Right atrium auricular region (tissue), 2 donors: ENCODE results near the gene METRNL. TPM values are rescaled to one million over a fixed set of nuclear protein-coding genes. Genes with fewer than 3 reads are reported as not detected.

Experiments
- DNase-seq: peaks from one replicate; pipeline ENCODE4 v3.0.0-alpha.2; 2019; ENCODE audit warnings: low spot score
- H3K27ac ChIP-seq, 2 donors: fragments of 200-600 bp; sonication (generic); 1 replicate in 1 of 2; 2 replicates in 1 of 2; pipeline ENCODE4 v1.5.1; 2016 to 2019
- H3K27me3 ChIP-seq, 2 donors: fragments of 200-600 bp; sonication (generic); one replicate each; pipeline versions ENCODE4 v1.5.1 to v1.6.0; 2017 to 2019
- H3K36me3 ChIP-seq: fragments of 200-600 bp; sonication (generic); one replicate; pipeline ENCODE4 v1.5.1; 2016
- H3K4me1 ChIP-seq, 2 donors: fragments of 200-600 bp; sonication (generic); one replicate each; pipeline versions ENCODE4 v1.5.1 to v1.6.0; 2017 to 2019
- H3K4me3 ChIP-seq, 2 donors: fragments of 200-600 bp; sonication (generic); 1 replicate in 1 of 2; 2 replicates in 1 of 2; pipeline ENCODE4 v1.5.1; 2017 to 2019; ENCODE audit warnings: mild to moderate bottlenecking in 1 of 2, moderate library complexity in 1 of 2
- H3K9me3 ChIP-seq, 2 donors: fragments of 200-600 bp; sonication (generic); one replicate each; pipeline ENCODE4 v1.5.1; 2019
- total RNA-seq, 2 donors: library from RNA; depleted of rRNA; stranded (reverse); fragments of >200 nt; gene quantifications; one replicate each; pipeline ENCODE4 v1.1.0, GENCODE V29; 2016
- TF ChIP-seq, protein P1 (sequence below), 2 donors: fragments of 200-600 bp; sonication (generic); IDR thresholded peaks; one replicate each; pipeline ENCODE4 v1.5.1; 2019; ENCODE audit warnings: antibody characterized with exemption in 2 of 2

The METRNL gene
- total RNA-seq, 2 donors from 2014 or later = 62.9 to 104 TPM

DNA sequence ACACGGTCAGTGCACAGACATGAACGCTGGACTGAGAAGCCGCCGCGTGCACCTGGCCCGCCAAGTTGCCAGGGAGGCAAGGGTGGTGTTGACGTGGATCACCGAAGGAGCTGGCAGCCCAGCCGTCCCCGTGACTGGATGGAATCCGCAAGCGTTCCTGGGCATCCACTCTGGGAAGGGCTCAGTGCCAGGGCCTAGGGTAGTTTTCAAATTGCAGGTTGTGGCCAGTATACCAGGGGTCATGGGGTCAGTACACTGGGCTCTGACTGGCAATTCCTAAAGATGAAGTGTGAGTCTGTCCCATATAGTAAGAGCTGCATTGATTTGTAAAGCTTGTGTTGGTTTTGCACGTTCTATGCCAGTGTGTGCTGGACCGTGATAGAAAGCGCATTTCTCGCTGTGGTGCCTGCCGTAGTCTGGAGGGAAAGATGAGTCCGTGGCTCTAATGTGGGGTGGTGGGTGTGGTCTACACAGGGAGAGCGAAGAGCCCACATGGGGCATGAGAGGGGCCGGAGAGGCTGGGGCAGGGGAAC lies 21.1 kb upstream of the METRNL start:
- TF ChIP-seq, protein P1, sequence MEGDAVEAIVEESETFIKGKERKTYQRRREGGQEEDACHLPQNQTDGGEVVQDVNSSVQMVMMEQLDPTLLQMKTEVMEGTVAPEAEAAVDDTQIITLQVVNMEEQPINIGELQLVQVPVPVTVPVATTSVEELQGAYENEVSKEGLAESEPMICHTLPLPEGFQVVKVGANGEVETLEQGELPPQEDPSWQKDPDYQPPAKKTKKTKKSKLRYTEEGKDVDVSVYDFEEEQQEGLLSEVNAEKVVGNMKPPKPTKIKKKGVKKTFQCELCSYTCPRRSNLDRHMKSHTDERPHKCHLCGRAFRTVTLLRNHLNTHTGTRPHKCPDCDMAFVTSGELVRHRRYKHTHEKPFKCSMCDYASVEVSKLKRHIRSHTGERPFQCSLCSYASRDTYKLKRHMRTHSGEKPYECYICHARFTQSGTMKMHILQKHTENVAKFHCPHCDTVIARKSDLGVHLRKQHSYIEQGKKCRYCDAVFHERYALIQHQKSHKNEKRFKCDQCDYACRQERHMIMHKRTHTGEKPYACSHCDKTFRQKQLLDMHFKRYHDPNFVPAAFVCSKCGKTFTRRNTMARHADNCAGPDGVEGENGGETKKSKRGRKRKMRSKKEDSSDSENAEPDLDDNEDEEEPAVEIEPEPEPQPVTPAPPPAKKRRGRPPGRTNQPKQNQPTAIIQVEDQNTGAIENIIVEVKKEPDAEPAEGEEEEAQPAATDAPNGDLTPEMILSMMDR (IDR thresholded peaks at IDR 0.05) = no peak
- Histone ChIP-seq H3K4me1 (peaks cover 0 to 21% of the 10 kb centered on the region in 2 donors), H3K4me3 (no peak overlapping the region), H3K36me3 (no peaks in the 10 kb centered on the region), H3K9me3 (no peaks in the 10 kb centered on the region), H3K27me3 (no peaks in the 10 kb centered on the region), H3K27ac (peak overlapping the region in 1 of 2 donors; percentile 49)
- peak; percentile 58 for DNase-seq

DNA sequence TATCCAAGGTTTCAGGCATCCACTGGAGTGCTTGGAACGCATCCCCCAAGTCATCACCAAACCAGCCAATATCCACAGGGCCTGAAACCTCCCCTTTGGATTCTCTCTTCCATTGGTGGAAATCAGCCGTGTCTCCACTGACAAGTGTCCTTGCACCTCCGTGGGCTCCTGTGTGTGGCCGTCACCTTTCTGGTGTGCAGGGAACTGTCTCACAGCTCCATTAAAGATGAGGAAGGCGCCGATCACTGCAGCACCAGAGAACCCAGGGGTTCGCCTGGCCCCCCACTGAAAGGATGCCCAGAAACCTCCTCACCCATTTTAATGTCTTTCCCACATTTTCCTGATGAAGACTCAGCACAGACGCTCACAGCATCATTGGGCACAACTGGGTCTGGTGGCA lies 17.8 kb upstream of the METRNL start:
- DNase-seq = no peak
- no peaks in the 10 kb centered on the region for H3K9me3 ChIP-seq
- no peaks in the 10 kb centered on the region for H3K27me3 ChIP-seq
- no peak overlapping the region for H3K4me3 ChIP-seq
- H3K36me3 ChIP-seq = no peaks in the 10 kb centered on the region
- peaks cover 0 to 6% of the 10 kb centered on the region in 2 donors for H3K4me1 ChIP-seq
- TF ChIP-seq, protein P1 (IDR thresholded peaks at IDR 0.05) = no peak
- H3K27ac ChIP-seq = no peak overlapping the region

DNA sequence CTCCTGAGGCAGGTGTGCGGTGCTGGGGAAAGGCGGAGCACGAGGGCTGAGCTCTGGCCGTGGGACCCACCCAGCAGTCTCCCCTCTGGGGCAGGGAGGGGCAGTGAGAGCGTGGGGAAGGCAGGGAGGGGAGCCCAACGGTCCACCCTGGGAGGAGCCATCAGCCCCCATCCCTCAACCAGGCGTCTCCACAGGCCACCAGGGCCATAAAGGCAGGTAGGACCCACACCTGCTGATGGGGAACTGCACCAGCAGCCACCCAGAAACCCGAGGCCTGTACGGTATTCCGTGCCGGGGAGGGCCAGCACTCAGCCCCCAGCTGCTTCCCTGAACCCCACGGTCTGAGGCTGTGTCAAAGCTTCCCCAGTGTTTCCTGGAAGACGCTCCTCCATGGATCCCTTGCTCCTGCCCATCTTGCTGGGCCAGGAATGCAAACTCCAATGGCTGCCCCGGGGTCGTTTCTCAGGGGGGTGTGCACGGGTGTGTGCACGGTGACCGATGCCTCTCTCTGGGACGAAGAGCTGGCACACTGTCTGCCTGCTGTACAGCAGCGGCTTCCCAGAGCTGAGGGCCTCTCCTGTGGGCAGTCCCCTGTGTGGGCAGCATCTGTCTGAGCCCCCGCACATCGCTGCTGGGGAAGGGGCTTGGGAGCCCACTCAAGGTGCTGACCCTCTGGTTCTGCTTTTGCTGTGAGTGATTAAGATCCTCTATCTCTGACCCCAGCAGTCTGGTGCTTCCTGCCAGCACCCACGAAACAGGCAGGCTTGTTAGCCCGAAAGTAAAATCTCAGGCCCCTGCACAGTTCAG lies 17.2 kb upstream of the METRNL start:
- Histone ChIP-seq H3K36me3 (no peaks in the 10 kb centered on the region), H3K27me3 (no peaks in the 10 kb centered on the region), H3K27ac (no peak overlapping the region), H3K4me1 (peaks cover 0 to 6% of the 10 kb centered on the region in 2 donors), H3K9me3 (no peaks in the 10 kb centered on the region), H3K4me3 (no peak overlapping the region)
- TF ChIP-seq, protein P1 (IDR thresholded peaks at IDR 0.05) = no peak
- no peak for DNase-seq

DNA sequence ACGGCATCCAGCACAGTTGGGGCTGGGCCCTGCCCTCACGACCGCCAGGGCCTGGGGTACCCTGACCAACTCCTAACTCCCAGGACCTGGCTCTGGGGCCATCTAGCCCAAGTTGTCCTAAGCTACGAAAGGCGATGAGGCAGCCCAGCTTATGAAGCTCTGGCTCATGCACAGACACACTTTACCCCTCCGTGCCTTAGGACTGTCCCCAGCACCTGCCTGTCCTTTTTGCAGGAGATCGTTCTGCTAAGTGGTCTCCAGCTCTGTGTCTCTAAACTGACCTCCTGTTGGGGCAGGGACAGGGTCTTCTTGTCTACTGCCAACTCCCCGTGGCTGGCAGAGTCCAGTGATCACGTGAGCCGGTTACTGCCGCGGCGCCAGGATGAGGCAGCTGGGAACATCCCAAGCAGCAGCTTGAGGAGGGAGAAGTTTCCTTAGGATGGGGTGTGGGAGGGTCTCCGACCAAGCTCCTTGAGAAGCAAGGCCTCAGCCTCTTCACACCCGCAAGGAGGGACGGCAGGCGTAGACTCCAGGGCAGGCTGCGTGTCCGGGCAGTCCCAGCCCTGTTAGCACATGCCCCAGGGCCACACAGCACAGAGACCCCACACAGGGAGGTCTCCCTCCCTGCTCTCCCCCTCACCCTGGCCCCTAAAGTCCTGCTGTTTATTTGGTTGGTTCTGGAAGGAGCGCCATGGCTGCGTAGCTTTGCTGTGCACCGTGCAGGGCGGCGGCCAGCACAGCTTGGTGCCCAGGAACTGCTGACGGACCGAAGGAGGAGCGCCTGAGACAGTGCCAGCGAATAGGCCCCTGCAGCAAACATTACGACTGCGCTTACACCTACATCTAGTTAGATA lies 16.4 kb upstream of the METRNL start:
- no peak overlapping the region for H3K27ac ChIP-seq
- no peak overlapping the region for H3K4me3 ChIP-seq
- TF ChIP-seq, protein P1 (IDR thresholded peaks at IDR 0.05) = no peak
- H3K9me3 ChIP-seq = no peaks in the 10 kb centered on the region
- no peaks in the 10 kb centered on the region for H3K27me3 ChIP-seq
- no peaks in the 10 kb centered on the region for H3K36me3 ChIP-seq
- no peaks in the 10 kb centered on the region for H3K4me1 ChIP-seq
- DNase-seq = no peak

DNA sequence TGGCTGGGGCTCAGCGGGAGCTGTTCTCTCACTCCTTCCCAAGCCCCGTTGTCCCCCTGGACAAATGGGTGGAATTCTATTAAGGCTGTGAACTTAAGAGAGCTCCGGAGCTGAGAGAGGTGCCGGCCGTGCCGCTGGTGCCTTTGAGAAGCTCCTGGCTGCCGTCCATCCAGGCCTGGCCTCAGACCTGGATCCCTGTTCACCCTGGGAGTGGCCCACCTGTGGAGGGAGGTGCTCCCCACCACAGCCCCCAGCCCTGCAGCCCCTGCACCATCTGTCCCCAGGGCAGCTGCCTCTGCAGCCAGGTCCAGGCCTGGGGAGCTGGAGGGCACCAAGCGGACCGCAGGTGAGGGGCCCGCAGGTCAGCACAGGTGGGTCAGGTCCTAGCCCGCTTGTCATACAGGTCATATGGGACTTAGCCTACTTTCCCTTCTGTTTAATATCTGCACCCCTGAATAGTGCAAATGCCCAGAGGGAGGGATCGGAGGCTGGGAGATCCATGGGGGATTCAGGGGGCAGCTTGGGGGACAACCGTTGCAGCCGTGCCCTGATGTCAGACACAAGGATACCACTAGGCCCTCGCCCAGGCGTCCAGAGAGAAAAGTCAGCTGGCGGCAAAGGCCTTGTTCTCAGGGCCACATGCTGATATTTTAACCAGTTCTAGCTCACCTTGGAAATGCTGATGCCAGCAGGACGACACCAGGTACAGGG lies 15.2 kb upstream of the METRNL start:
- Histone ChIP-seq H3K36me3 (no peaks in the 10 kb centered on the region), H3K27ac (no peak overlapping the region), H3K9me3 (no peaks in the 10 kb centered on the region), H3K4me3 (no peak overlapping the region), H3K4me1 (no peaks in the 10 kb centered on the region), H3K27me3 (no peaks in the 10 kb centered on the region)
- no peak for DNase-seq
- TF ChIP-seq, protein P1 (IDR thresholded peaks at IDR 0.05) = no peak
